OCI-LY1 (cell line): Measurements from ENCODE around the gene MTF1.

Source experiments
- H2AFZ ChIP-seq: fragments of 200-600 bp; sonication (generic), shearing (Covaris generic); 2 replicates; pipeline ENCODE4 v1.6.0; 2014; ENCODE audit warnings: antibody characterized with exemption, mild to moderate bottlenecking, low read length
- H3F3A ChIP-seq: fragments of 200-600 bp; sonication (generic), shearing (Covaris generic); 2 replicates; pipeline ENCODE4 v1.6.0; 2014; ENCODE audit warnings: mild to moderate bottlenecking, antibody characterized with exemption, low read length, moderate library complexity; ENCODE audit not compliant: insufficient read depth
- H3K27ac ChIP-seq: fragments of 200-600 bp; sonication (generic); 2 replicates; pipeline ENCODE4 v1.5.1; 2014; ENCODE audit warnings: low read length, mixed run types, mild to moderate bottlenecking, low read depth; ENCODE audit not compliant: poor library complexity, severe bottlenecking
- H3K27me3 ChIP-seq: fragments of 200-600 bp; sonication (generic); 2 replicates; pipeline ENCODE4 v1.6.0; 2014; ENCODE audit warnings: antibody characterized with exemption, mild to moderate bottlenecking, low read length, moderate library complexity; ENCODE audit not compliant: insufficient read depth
- H3K36me3 ChIP-seq: fragments of 200-600 bp; sonication (generic); 2 replicates; pipeline ENCODE4 v1.6.1; 2014; ENCODE audit warnings: mild to moderate bottlenecking, antibody characterized with exemption, low read length, moderate library complexity, mixed read lengths; ENCODE audit not compliant: insufficient read depth
- H3K4me1 ChIP-seq: fragments of 200-600 bp; sonication (generic); 2 replicates; pipeline ENCODE4 v1.5.1; 2014; ENCODE audit warnings: mild to moderate bottlenecking, low read length, moderate library complexity; ENCODE audit not compliant: insufficient read depth, severe bottlenecking
- H3K4me2 ChIP-seq: fragments of 200-600 bp; sonication (generic), shearing (Covaris generic); 2 replicates; pipeline ENCODE4 v1.6.1; 2014; ENCODE audit warnings: low read length
- H3K4me3 ChIP-seq: fragments of 200-600 bp; sonication (generic); 2 replicates; pipeline ENCODE4 v1.5.1; 2014; ENCODE audit warnings: low read length, low read depth, mild to moderate bottlenecking, mixed read lengths; ENCODE audit not compliant: poor library complexity, severe bottlenecking
- H3K79me2 ChIP-seq: fragments of 200-600 bp; shearing (Covaris generic); 2 replicates; pipeline ENCODE4 v1.6.1; 2016; ENCODE audit warnings: mixed run types, low read length, mixed read lengths; ENCODE audit not compliant: insufficient read depth
- H3K9ac ChIP-seq: fragments of 200-600 bp; sonication (generic), shearing (Covaris generic); 2 replicates; pipeline ENCODE4 v1.6.1; 2014; ENCODE audit warnings: mild to moderate bottlenecking, low read length, mixed read lengths
- H3K9me2 ChIP-seq: fragments of 200-600 bp; sonication (generic), shearing (Covaris generic); 2 replicates; pipeline ENCODE4 v1.6.1; 2014; ENCODE audit warnings: low read depth, mild to moderate bottlenecking, low read length, mixed read lengths
- H3K9me3 ChIP-seq: fragments of 200-600 bp; shearing (Covaris generic); 2 replicates; pipeline ENCODE4 v1.6.1; 2014; ENCODE audit warnings: low read length, mixed read lengths
- H4K20me1 ChIP-seq: fragments of 200-600 bp; sonication (generic), shearing (Covaris generic); 2 replicates; pipeline ENCODE4 v1.6.0; 2016; ENCODE audit warnings: mild to moderate bottlenecking, low read length; ENCODE audit not compliant: insufficient read depth
- CTCF ChIP-seq: fragments of 200-600 bp; sonication (generic), shearing (Covaris generic); IDR thresholded peaks from 2 replicates; pipeline ENCODE4 v1.5.1; 2017; ENCODE audit warnings: mild to moderate bottlenecking, antibody characterized with exemption, low read length, moderate library complexity, mixed read lengths
- EZH2 ChIP-seq: fragments of 200-600 bp; sonication (generic), shearing (Covaris generic); IDR thresholded peaks from 2 replicates; pipeline ENCODE4 v1.8.0; 2017; ENCODE audit warnings: borderline replicate concordance, mixed run types, mild to moderate bottlenecking, antibody characterized with exemption, low read length, moderate library complexity, mixed read lengths

MTF1 gene

GRCh38 chr1:37850352-37850955 is 8.9 kb downstream of the MTF1 start:
- no peak overlapping the region for H3K9ac ChIP-seq
- H3K4me3 ChIP-seq = no peak overlapping the region
- H3K79me2 ChIP-seq = peaks cover 12% of the 10 kb centered on the region
- H3K4me2 ChIP-seq = no peak overlapping the region
- TF ChIP-seq CTCF (no peak), EZH2 (no peak)
- H3K36me3 ChIP-seq = peaks cover 41% of the 10 kb centered on the region; the same call in 1 of the 2 replicates
- no peaks in the 10 kb centered on the region for H4K20me1 ChIP-seq
- H3K9me2 ChIP-seq = no peaks in the 10 kb centered on the region
- no peak overlapping the region for H3K27ac ChIP-seq
- no peak overlapping the region for H2AFZ ChIP-seq
- H3K27me3 ChIP-seq = no peaks in the 10 kb centered on the region
- no peaks in the 10 kb centered on the region for H3F3A ChIP-seq
- peaks cover 11% of the 10 kb centered on the region for H3K4me1 ChIP-seq
- no peaks in the 10 kb centered on the region for H3K9me3 ChIP-seq

GRCh38 chr1:37849480-37849879 is 9.9 kb downstream of the MTF1 start:
- Histone ChIP-seq H3K36me3 (peaks cover 32% of the 10 kb centered on the region; the same call in 1 of the 2 replicates), H3K4me2 (no peak overlapping the region), H3K27me3 (no peaks in the 10 kb centered on the region), H3K9me3 (no peaks in the 10 kb centered on the region), H3K27ac (no peak overlapping the region), H3K79me2 (peaks cover 12% of the 10 kb centered on the region), H3K9ac (no peak overlapping the region), H3F3A (no peaks in the 10 kb centered on the region), H2AFZ (no peak overlapping the region), H4K20me1 (no peaks in the 10 kb centered on the region), H3K9me2 (no peaks in the 10 kb centered on the region), H3K4me1 (peaks cover 11% of the 10 kb centered on the region), H3K4me3 (no peak overlapping the region)
- TF ChIP-seq EZH2 (no peak), CTCF (no peak)

GRCh38 chr1:37846647-37847339 is 12.6 kb downstream of the MTF1 start:
- peaks cover 5% of the 10 kb centered on the region for H3K4me1 ChIP-seq
- H3K4me3 ChIP-seq = no peak overlapping the region
- peaks cover 24% of the 10 kb centered on the region; the same call in 1 of the 2 replicates for H3K36me3 ChIP-seq
- no peaks in the 10 kb centered on the region for H4K20me1 ChIP-seq
- H3K9me2 ChIP-seq = no peaks in the 10 kb centered on the region
- H3K4me2 ChIP-seq = no peak overlapping the region
- H3K27me3 ChIP-seq = no peaks in the 10 kb centered on the region
- no peaks in the 10 kb centered on the region for H3K9me3 ChIP-seq
- H3K9ac ChIP-seq = no peak overlapping the region
- no peak overlapping the region for H3K27ac ChIP-seq
- H2AFZ ChIP-seq = no peak overlapping the region
- peaks cover 12% of the 10 kb centered on the region for H3K79me2 ChIP-seq
- H3F3A ChIP-seq = no peaks in the 10 kb centered on the region
- TF ChIP-seq EZH2 (no peak), CTCF (no peak)
